ENCODE results near the gene TRAPPC2.
A peak's percentile ranks its signal among the peaks of the same experiment; 100 is the strongest.

Gene TRAPPC2

GRCh38 chrX:13703135-13703534 lies 31.3 kb downstream of the TRAPPC2 start:
- Histone ChIP-seq H3K27ac (ENCODE audit: low read depth, low read length) (no peak overlapping the region), H3K4me1 (ENCODE audit: control insufficient read depth in 5 of 5, insufficient read depth in 5 of 5, low read length in 5 of 5) (peaks cover 0 to 27% (median 14%) of the 10 kb centered on the region in 5 donors), H3K4me3 (ENCODE audit: low read depth in 1 of 5, low read length in 5 of 5) (no peak overlapping the region), H3K9ac (ENCODE audit: low read length in 5 of 5) (no peak overlapping the region), H3K9me3 (ENCODE audit: control insufficient read depth in 5 of 5, low read length in 5 of 5) (no peaks in the 10 kb centered on the region), H3K27me3 (ENCODE audit: control insufficient read depth in 5 of 5, insufficient read depth in 4 of 5, low read length in 5 of 5) (peaks cover 0 to 3% (median 0%) of the 10 kb centered on the region in 5 donors), H3K36me3 (ENCODE audit: control insufficient read depth in 5 of 5, insufficient read depth in 5 of 5, low read length in 5 of 5) (peaks cover 0 to 5% (median 3%) of the 10 kb centered on the region in 5 donors)

- Histone ChIP-seq H3K9me3 (ENCODE audit: control insufficient read depth in 5 of 5, low read length in 5 of 5) (no peaks in the 10 kb centered on the region), H3K27ac (ENCODE audit: low read depth, low read length) (no peak overlapping the region), H3K4me3 (ENCODE audit: low read depth in 1 of 5, low read length in 5 of 5) (no peak overlapping the region), H3K27me3 (ENCODE audit: control insufficient read depth in 5 of 5, insufficient read depth in 4 of 5, low read length in 5 of 5) (peaks cover 0 to 3% (median 0%) of the 10 kb centered on the region in 5 donors), H3K9ac (ENCODE audit: low read length in 5 of 5) (no peak overlapping the region), H3K4me1 (ENCODE audit: control insufficient read depth in 5 of 5, insufficient read depth in 5 of 5, low read length in 5 of 5) (peaks cover 0 to 27% (median 15%) of the 10 kb centered on the region in 5 donors), H3K36me3 (ENCODE audit: control insufficient read depth in 5 of 5, insufficient read depth in 5 of 5, low read length in 5 of 5) (peaks cover 0 to 3% (median 2%) of the 10 kb centered on the region in 5 donors)
These were observed 32.2 kb downstream of the TRAPPC2 start for GRCh38 chrX:13702111-13702789.

- Histone ChIP-seq H3K36me3 (ENCODE audit: control insufficient read depth in 5 of 5, insufficient read depth in 5 of 5, low read length in 5 of 5) (no peaks in the 10 kb centered on the region), H3K9me3 (ENCODE audit: control insufficient read depth in 5 of 5, low read length in 5 of 5) (no peaks in the 10 kb centered on the region), H3K27ac (ENCODE audit: low read depth, low read length) (no peak overlapping the region), H3K4me1 (ENCODE audit: control insufficient read depth in 5 of 5, insufficient read depth in 5 of 5, low read length in 5 of 5) (peaks cover 0 to 32% (median 18%) of the 10 kb centered on the region in 5 donors), H3K9ac (ENCODE audit: low read length in 5 of 5) (no peak overlapping the region), H3K4me3 (ENCODE audit: low read depth in 1 of 5, low read length in 5 of 5) (no peak overlapping the region), H3K27me3 (ENCODE audit: control insufficient read depth in 5 of 5, insufficient read depth in 4 of 5, low read length in 5 of 5) (peaks cover 0 to 6% (median 0%) of the 10 kb centered on the region in 5 donors)
These were observed 34.0 kb downstream of the TRAPPC2 start for GRCh38 chrX:13700380-13700779.

- H3K27ac ChIP-seq (ENCODE audit: low read depth, low read length) = peak overlapping the region; percentile 25
- H3K27me3 ChIP-seq (ENCODE audit: control insufficient read depth in 5 of 5, insufficient read depth in 4 of 5, low read length in 5 of 5) = peaks cover 0 to 6% (median 3%) of the 10 kb centered on the region in 5 donors
- H3K4me3 ChIP-seq (ENCODE audit: low read depth in 1 of 5, low read length in 5 of 5) = no peak overlapping the region
- H3K4me1 ChIP-seq (ENCODE audit: control insufficient read depth in 5 of 5, insufficient read depth in 5 of 5, low read length in 5 of 5) = peaks cover 0 to 42% (median 28%) of the 10 kb centered on the region in 5 donors
- no peak overlapping the region for H3K9ac ChIP-seq (ENCODE audit: low read length in 5 of 5)
- H3K9me3 ChIP-seq (ENCODE audit: control insufficient read depth in 5 of 5, low read length in 5 of 5) = no peaks in the 10 kb centered on the region
- no peaks in the 10 kb centered on the region for H3K36me3 ChIP-seq (ENCODE audit: control insufficient read depth in 5 of 5, insufficient read depth in 5 of 5, low read length in 5 of 5)
These were observed 35.1 kb downstream of the TRAPPC2 start for GRCh38 chrX:13699183-13699826.

GRCh38 chrX:13698432-13698831 lies 36.0 kb downstream of the TRAPPC2 start:
- Histone ChIP-seq H3K36me3 (ENCODE audit: control insufficient read depth in 5 of 5, insufficient read depth in 5 of 5, low read length in 5 of 5) (no peaks in the 10 kb centered on the region), H3K4me3 (ENCODE audit: low read depth in 1 of 5, low read length in 5 of 5) (no peak overlapping the region), H3K27me3 (ENCODE audit: control insufficient read depth in 5 of 5, insufficient read depth in 4 of 5, low read length in 5 of 5) (peaks cover 0 to 6% (median 3%) of the 10 kb centered on the region in 5 donors), H3K9me3 (ENCODE audit: control insufficient read depth in 5 of 5, low read length in 5 of 5) (no peaks in the 10 kb centered on the region), H3K9ac (ENCODE audit: low read length in 5 of 5) (no peak overlapping the region), H3K27ac (ENCODE audit: low read depth, low read length) (peak overlapping the region; percentile 25), H3K4me1 (ENCODE audit: control insufficient read depth in 5 of 5, insufficient read depth in 5 of 5, low read length in 5 of 5) (peaks cover 0 to 48% (median 36%) of the 10 kb centered on the region in 5 donors)

- Histone ChIP-seq H3K9ac (ENCODE audit: low read length in 5 of 5) (no peak overlapping the region), H3K27ac (ENCODE audit: low read depth, low read length) (peak overlapping the region; percentile 18), H3K27me3 (ENCODE audit: control insufficient read depth in 5 of 5, insufficient read depth in 4 of 5, low read length in 5 of 5) (peaks cover 0 to 6% (median under 1%) of the 10 kb centered on the region in 5 donors), H3K36me3 (ENCODE audit: control insufficient read depth in 5 of 5, insufficient read depth in 5 of 5, low read length in 5 of 5) (no peaks in the 10 kb centered on the region), H3K9me3 (ENCODE audit: control insufficient read depth in 5 of 5, low read length in 5 of 5) (no peaks in the 10 kb centered on the region), H3K4me3 (ENCODE audit: low read depth in 1 of 5, low read length in 5 of 5) (no peak overlapping the region), H3K4me1 (ENCODE audit: control insufficient read depth in 5 of 5, insufficient read depth in 5 of 5, low read length in 5 of 5) (peaks cover 0 to 50% (median 41%) of the 10 kb centered on the region in 5 donors)
These were observed 36.4 kb downstream of the TRAPPC2 start for GRCh38 chrX:13697976-13698375.

GRCh38 chrX:13697455-13697854 lies 37.0 kb downstream of the TRAPPC2 start:
- no peak overlapping the region for H3K4me3 ChIP-seq (ENCODE audit: low read depth in 1 of 5, low read length in 5 of 5)
- H3K27ac ChIP-seq (ENCODE audit: low read depth, low read length) = peak overlapping the region; percentile 18
- no peak overlapping the region for H3K9ac ChIP-seq (ENCODE audit: low read length in 5 of 5)
- no peaks in the 10 kb centered on the region for H3K9me3 ChIP-seq (ENCODE audit: control insufficient read depth in 5 of 5, low read length in 5 of 5)
- H3K36me3 ChIP-seq (ENCODE audit: control insufficient read depth in 5 of 5, insufficient read depth in 5 of 5, low read length in 5 of 5) = no peaks in the 10 kb centered on the region
- peaks cover 0 to 53% (median 45%) of the 10 kb centered on the region in 5 donors for H3K4me1 ChIP-seq (ENCODE audit: control insufficient read depth in 5 of 5, insufficient read depth in 5 of 5, low read length in 5 of 5)
- peaks cover 0 to 6% (median 0%) of the 10 kb centered on the region in 5 donors for H3K27me3 ChIP-seq (ENCODE audit: control insufficient read depth in 5 of 5, insufficient read depth in 4 of 5, low read length in 5 of 5)

GRCh38 chrX:13695601-13696115 lies 38.8 kb downstream of the TRAPPC2 start:
- H3K4me1 ChIP-seq (ENCODE audit: control insufficient read depth in 5 of 5, insufficient read depth in 5 of 5, low read length in 5 of 5) = peaks cover 0 to 57% (median 41%) of the 10 kb centered on the region in 5 donors
- H3K36me3 ChIP-seq (ENCODE audit: control insufficient read depth in 5 of 5, insufficient read depth in 5 of 5, low read length in 5 of 5) = no peaks in the 10 kb centered on the region
- peaks cover 0 to 4% (median 0%) of the 10 kb centered on the region in 5 donors for H3K27me3 ChIP-seq (ENCODE audit: control insufficient read depth in 5 of 5, insufficient read depth in 4 of 5, low read length in 5 of 5)

GRCh38 chrX:13694983-13695382 lies 39.4 kb downstream of the TRAPPC2 start:
- Histone ChIP-seq H3K36me3 (ENCODE audit: control insufficient read depth in 5 of 5, insufficient read depth in 5 of 5, low read length in 5 of 5) (no peaks in the 10 kb centered on the region), H3K4me3 (ENCODE audit: low read depth in 1 of 5, low read length in 5 of 5) (peak overlapping the region in 1 of 5 donors; percentile 24), H3K9me3 (ENCODE audit: control insufficient read depth in 5 of 5, low read length in 5 of 5) (no peaks in the 10 kb centered on the region), H3K9ac (ENCODE audit: low read length in 5 of 5) (peak overlapping the region in 1 of 5 donors; percentile 50), H3K4me1 (ENCODE audit: control insufficient read depth in 5 of 5, insufficient read depth in 5 of 5, low read length in 5 of 5) (peaks cover 0 to 62% (median 45%) of the 10 kb centered on the region in 5 donors), H3K27me3 (ENCODE audit: control insufficient read depth in 5 of 5, insufficient read depth in 4 of 5, low read length in 5 of 5) (peaks cover 0 to 6% (median 0%) of the 10 kb centered on the region in 5 donors), H3K27ac (ENCODE audit: low read depth, low read length) (no peak overlapping the region)

More at GRCh38 chrX:13695601-13696115, 38.8 kb downstream of the TRAPPC2 start:
- Histone ChIP-seq H3K27ac (ENCODE audit: low read depth, low read length) (no peak overlapping the region), H3K4me3 (ENCODE audit: low read depth in 1 of 5, low read length in 5 of 5) (no peak overlapping the region), H3K9me3 (ENCODE audit: control insufficient read depth in 5 of 5, low read length in 5 of 5) (no peaks in the 10 kb centered on the region), H3K9ac (ENCODE audit: low read length in 5 of 5) (no peak overlapping the region)

GRCh38 chrX:13694359-13694758 lies 40.1 kb downstream of the TRAPPC2 start:
- peaks cover 0 to 61% (median 44%) of the 10 kb centered on the region in 5 donors for H3K4me1 ChIP-seq (ENCODE audit: control insufficient read depth in 5 of 5, insufficient read depth in 5 of 5, low read length in 5 of 5)
- no peak overlapping the region for H3K27ac ChIP-seq (ENCODE audit: low read depth, low read length)
- H3K36me3 ChIP-seq (ENCODE audit: control insufficient read depth in 5 of 5, insufficient read depth in 5 of 5, low read length in 5 of 5) = no peaks in the 10 kb centered on the region
- peak overlapping the region in 1 of 5 donors; percentile 50 for H3K9ac ChIP-seq (ENCODE audit: low read length in 5 of 5)
- no peak overlapping the region for H3K4me3 ChIP-seq (ENCODE audit: low read depth in 1 of 5, low read length in 5 of 5)
- no peaks in the 10 kb centered on the region for H3K9me3 ChIP-seq (ENCODE audit: control insufficient read depth in 5 of 5, low read length in 5 of 5)
- H3K27me3 ChIP-seq (ENCODE audit: control insufficient read depth in 5 of 5, insufficient read depth in 4 of 5, low read length in 5 of 5) = peaks cover 0 to 7% (median 0%) of the 10 kb centered on the region in 5 donors

All from subcutaneous abdominal adipose tissue (tissue), 5 donors.